Pancreas (tissue), 10 donors: ENCODE data around the gene AKAP13. TPM values are rescaled to one million over a fixed set of nuclear protein-coding genes. Genes with fewer than 3 reads are reported as not detected.
A peak's percentile ranks its signal among the peaks of the same experiment; 100 is the strongest.

Experiments
- ATAC-seq, 4 donors: fragments of 200-7000 bp; cut with Tn5 transposase; one replicate each; pipeline versions ENCODE4 v1.8.0 to v1.9.1; 2020; ENCODE audit warnings: mild to moderate bottlenecking in 4 of 4, moderate library complexity in 4 of 4
- DNase-seq, 6 donors: peaks; one replicate each; pipeline ENCODE4 v3.0.0-alpha.2; 2020
- FAIRE-seq: peaks from 2 replicates; lab custom pipeline; 2012; peaks lifted over from hg19 to GRCh38; lab: Jason Lieb, UNC
- H3K27ac ChIP-seq, 4 donors: fragments of 200-600 bp; sonication (generic); 1 replicate in 3 of 4; 2 replicates in 1 of 4; pipeline versions ENCODE4 v1.5.0 to v1.8.0; 2020
- H3K27me3 ChIP-seq, 4 donors: fragments of 200-600 bp; one replicate each; pipeline ENCODE4 v1.8.0; 2021
- H3K36me3 ChIP-seq, 3 donors: fragments of 200-600 bp; sonication (generic) in 1 of 3; one replicate each; pipeline versions ENCODE4 v1.5.0 to v1.8.0; 2020 to 2021
- H3K4me1 ChIP-seq, 3 donors: fragments of 200-600 bp; one replicate each; pipeline ENCODE4 v1.8.0; 2021
- H3K4me3 ChIP-seq, 4 donors: fragments of 200-600 bp; sonication (generic) in 2 of 4; one replicate each; pipeline versions ENCODE4 v1.5.0 to v1.8.0; 2020 to 2021
- H3K9me3 ChIP-seq, 4 donors: fragments of 200-600 bp; one replicate each; pipeline ENCODE4 v1.8.0; 2021
- CTCF ChIP-seq, 4 donors: fragments of 200-600 bp; sonication (generic) in 3 of 4; IDR thresholded peaks; one replicate each; pipeline versions ENCODE4 v1.5.0 to v1.8.0; 2021; ENCODE audit warnings: antibody characterized with exemption in 4 of 4
- WGBS, 2 donors: extraction: QIAGEN DNeasy Blood & Tissue Kit; methylation state at CpG; one replicate each; pipeline ENCODE4 v1.1.7; 2013; 5-methylcytosine and 5-hydroxymethylcytosine counted together
- intact Hi-C, 3 donors: fragments of 100-400 bp; cut with DNase I; formaldehyde crosslinking; loops; one replicate each; pipeline versions ENCODE4 v1.11.1 to v1.14.2; 2022
- polyA plus RNA-seq, 2 donors: library from polyadenylated mRNA; stranded (reverse); fragments of 200-250 nt; gene quantifications; one replicate each; pipeline ENCODE4 v1.2.3, GENCODE V29; 2013
- total RNA-seq, 6 donors: library from RNA; stranded (reverse); fragmentation: NEBNext Ultra II Directional in 4 of 6; extraction: Animal tissue kit (Norgen Biotek cat#: 25700) in 4 of 6; gene quantifications; one replicate each; pipeline versions ENCODE4 v1.2.1 to v1.2.4, GENCODE V29; 2021 to 2023
- donor health status: healthy with polysubstance abuse.
- donor health status: DM: no; HTN: no; CAD: no; lungs with moderate emphysema.
- donor health status: DM: no; HTN: no; CAD: no.
- donor health status: control.
- donor health status: control.
- donor health status: Bipolar disorder and iron deficiency.
- donor health status: DM: yes; HTN: yes; CAD: no.
- donor health status: DM: no; HTN: no; CAD: no.
- donor health status: DM: no; HTN: no; CAD: no.
- donor health status: DM: yes; HTN: yes; CAD: no.

Gene AKAP13
- total and polyA plus RNA-seq, 8 donors = 64.9 to 139 (median 89.9) TPM

DNA sequence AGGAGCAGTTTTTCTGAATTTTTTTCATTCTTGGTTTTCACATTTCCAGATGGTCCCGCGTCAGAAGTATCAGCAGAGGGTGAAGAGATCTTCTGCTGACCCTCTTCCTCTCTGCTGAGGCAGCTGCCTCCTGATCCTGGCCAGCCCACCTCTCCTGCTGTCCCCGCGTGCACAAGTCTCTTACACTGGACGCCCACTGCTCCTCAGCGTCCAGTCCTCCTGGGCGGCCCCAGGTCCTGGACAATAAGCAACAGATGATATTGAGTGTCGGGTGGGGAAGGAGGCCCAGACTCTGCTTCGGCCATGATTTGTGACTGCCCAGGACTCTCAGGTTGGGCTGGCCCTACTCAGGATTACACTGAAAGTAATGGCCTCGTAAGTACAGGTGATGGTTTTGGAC lies 364.2 kb downstream of the AKAP13 start:
- no peak for FAIRE-seq
- intact Hi-C loops = no loop called here
- no peak for TF ChIP-seq CTCF (IDR thresholded peaks at IDR 0.05)

DNA sequence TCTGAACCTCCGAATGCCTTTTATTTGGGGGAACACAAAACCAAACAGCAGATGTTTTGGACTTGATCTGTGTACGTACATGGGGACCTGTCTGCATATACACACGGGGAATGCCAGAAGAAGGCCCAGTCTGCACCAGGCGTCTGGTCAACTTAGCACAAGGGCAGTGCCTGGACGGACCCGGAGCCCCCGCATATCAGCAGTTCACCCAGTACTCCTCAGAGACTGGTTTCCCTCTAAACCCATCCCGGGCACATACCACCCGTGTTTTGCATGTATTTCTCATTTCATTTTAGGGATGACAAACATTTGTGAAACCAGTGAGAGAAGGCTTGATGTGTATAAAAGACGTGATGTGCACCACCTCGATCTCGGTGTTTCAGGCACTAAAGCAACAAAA lies 364.6 kb downstream of the AKAP13 start:
- Histone ChIP-seq H3K27ac (no peak overlapping the region), H3K9me3 (no peaks in the 10 kb centered on the region), H3K27me3 (no peaks in the 10 kb centered on the region), H3K4me3 (no peak overlapping the region), H3K4me1 (no peaks in the 10 kb centered on the region), H3K36me3 (peaks cover 14 to 90% (median 54%) of the 10 kb centered on the region in 3 donors)
- intact Hi-C loops = no loop called here
- no peak for TF ChIP-seq CTCF (IDR thresholded peaks at IDR 0.05)
- FAIRE-seq (no peak), ATAC-seq (no peak), DNase-seq (peak in 1 of 6 donors; percentile 29)
- WGBS, 2 donors = 89 to 91% methylated on average over 12 of the region's 12 CpGs

More for the DNA sequence above, 364.2 kb downstream of the AKAP13 start:
- Histone ChIP-seq H3K27ac (no peak overlapping the region), H3K9me3 (no peaks in the 10 kb centered on the region), H3K4me1 (no peaks in the 10 kb centered on the region), H3K4me3 (no peak overlapping the region), H3K36me3 (peaks cover 14 to 94% (median 59%) of the 10 kb centered on the region in 3 donors), H3K27me3 (no peaks in the 10 kb centered on the region)
- peak in 2 of 6 donors; percentile 12 to 50 for DNase-seq
- WGBS, 2 donors = 88 to 92% methylated on average over 10 of the region's 10 CpGs
- ATAC-seq = no peak

DNA sequence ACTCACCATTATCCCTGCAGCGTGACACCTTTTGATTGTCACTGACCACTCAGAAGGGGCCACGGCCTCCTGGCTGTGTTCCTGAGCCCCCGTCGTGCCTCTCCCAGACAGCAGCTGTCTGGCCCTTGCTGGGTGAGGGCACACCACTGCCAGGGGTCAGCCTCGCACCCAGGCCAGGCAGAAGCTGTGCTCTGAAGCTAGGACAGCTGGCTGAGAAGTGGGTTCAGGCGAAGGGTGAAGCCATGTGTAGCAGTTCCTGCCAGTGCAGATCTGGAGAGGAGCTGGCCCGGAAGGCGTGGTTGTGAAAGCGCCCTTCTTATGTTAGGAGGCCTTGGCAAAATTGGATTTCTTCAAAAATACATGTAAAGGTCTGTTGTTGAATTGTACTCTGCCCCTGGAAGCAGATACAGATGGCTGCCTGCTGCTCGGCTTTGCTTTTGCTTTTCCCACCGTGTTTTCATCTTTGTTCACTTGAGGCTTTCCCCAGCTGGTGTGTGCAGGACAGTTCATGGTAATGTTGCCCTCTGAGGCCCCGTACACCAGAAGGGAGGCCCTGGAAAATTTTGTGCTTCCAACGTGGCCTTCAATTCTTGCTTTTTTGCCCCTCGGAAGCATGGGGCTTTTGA lies 365.2 kb downstream of the AKAP13 start:
- intact Hi-C loops = no loop called here
- Histone ChIP-seq H3K4me3 (no peak overlapping the region), H3K36me3 (peaks cover 14 to 85% (median 51%) of the 10 kb centered on the region in 3 donors), H3K4me1 (no peaks in the 10 kb centered on the region), H3K9me3 (no peaks in the 10 kb centered on the region), H3K27me3 (no peaks in the 10 kb centered on the region), H3K27ac (no peak overlapping the region)
- FAIRE-seq (no peak), DNase-seq (peak in 2 of 6 donors; percentile 11 to 32), ATAC-seq (no peak)
- 79 to 82% methylated on average over 14 of the region's 14 CpGs for WGBS, 2 donors
- TF ChIP-seq CTCF (IDR thresholded peaks at IDR 0.05) = no peak

DNA sequence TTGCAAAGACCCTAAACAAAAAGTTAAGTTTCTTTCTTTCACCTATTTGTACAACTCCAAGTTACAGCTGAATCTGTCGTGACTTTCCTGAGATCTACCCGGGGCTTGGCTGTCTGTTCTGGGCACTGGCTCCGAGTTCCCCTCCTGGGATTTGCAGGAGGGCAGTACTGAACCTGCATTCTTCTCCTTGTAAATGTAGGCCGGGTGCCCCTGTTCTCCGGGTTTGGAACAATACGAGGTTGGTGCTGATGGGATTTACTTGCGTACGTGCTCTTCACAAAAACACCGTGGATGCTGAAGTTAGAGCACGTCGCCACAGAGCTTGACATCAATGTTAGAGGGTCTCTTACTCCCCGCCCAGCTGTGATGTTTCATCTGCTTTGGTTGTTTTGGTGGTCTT lies 366.2 kb downstream of the AKAP13 start:
- H3K4me3 ChIP-seq = no peak overlapping the region
- no peak overlapping the region for H3K27ac ChIP-seq
- DNase-seq (peak in 1 of 6 donors; percentile 9), ATAC-seq (no peak), FAIRE-seq (no peak)
- intact Hi-C loops = no loop called here
- no peaks in the 10 kb centered on the region for H3K9me3 ChIP-seq
- H3K36me3 ChIP-seq = peaks cover 14 to 76% (median 42%) of the 10 kb centered on the region in 3 donors
- peaks cover 2 to 6% (median 3%) of the 10 kb centered on the region in 3 donors for H3K4me1 ChIP-seq
- WGBS, 2 donors = 90 to 93% methylated on average over 12 of the region's 12 CpGs
- no peaks in the 10 kb centered on the region for H3K27me3 ChIP-seq
- TF ChIP-seq CTCF (IDR thresholded peaks at IDR 0.05) = no peak

DNA sequence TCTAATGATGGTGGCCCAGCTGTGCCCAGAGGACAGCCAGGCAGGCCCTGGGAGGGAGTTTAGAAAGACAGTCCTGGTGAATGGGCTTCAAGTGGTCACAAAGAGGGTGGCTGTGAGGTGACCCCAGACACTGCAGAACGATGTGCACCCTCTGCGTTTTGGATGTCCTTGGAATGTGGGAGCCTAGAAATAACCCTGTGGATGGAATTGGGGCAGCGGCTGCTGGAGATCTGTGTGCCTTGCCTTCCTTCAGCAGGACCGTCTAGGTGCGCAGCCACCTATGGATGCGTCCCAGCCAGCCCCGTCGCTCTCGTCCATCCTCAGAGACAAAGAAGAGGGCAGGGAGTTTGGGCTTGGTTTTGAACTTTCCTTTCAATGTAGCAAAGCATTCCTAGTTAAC lies 367.8 kb downstream of the AKAP13 start:
- no peak overlapping the region for H3K27ac ChIP-seq
- 90 to 97% methylated on average over 9 of the region's 9 CpGs for WGBS, 2 donors
- H3K4me3 ChIP-seq = no peak overlapping the region
- FAIRE-seq = no peak
- H3K36me3 ChIP-seq = peaks cover 14 to 61% (median 39%) of the 10 kb centered on the region in 3 donors
- no peak for TF ChIP-seq CTCF (IDR thresholded peaks at IDR 0.05)
- intact Hi-C loops = no loop called here
- H3K27me3 ChIP-seq = no peaks in the 10 kb centered on the region
- peaks cover 10 to 21% (median 12%) of the 10 kb centered on the region in 3 donors for H3K4me1 ChIP-seq
- peak in 1 of 6 donors; percentile 1 for DNase-seq
- H3K9me3 ChIP-seq = no peaks in the 10 kb centered on the region
- no peak for ATAC-seq
